ENCODE results near the gene TNK2.

TNK2 gene

GRCh38 chr3:195815169-195815771 is 93.1 kb downstream of the TNK2 start:
- DNase-seq, result no peak

DNA sequence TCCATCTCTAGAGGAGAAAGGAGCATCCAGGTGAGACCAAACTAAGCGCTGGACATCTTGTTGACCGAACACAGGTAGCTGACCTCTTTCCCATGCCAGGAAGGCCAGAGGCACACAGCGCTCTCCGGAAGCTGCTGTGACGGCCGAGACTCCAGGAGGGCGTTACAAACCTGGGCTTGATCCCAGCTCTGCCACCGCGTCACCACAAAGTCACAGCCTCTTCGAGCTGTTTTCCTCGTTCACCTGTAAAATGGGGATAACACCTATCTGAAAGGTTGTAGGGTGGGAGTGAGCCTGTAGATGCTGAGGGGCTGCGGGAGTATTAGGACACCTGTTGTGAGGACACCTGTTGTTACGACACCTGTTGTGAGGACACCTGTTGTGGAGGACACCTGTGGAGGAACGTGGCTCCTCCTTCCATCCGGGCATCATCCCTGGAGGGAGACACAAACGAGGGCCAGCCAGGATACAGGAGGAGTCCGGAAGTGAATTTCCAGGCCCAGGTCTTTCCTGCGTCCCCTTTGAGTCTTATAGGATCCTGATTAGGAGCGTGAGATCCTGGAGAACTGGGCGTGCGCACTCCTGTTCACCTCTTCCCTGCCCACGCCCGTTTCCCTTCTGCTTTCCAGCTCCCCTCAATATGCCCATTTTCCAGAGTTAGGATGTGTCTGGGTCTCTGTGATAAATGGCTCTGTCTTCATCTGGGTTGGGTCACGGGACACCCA is 94.3 kb downstream of the TNK2 start:
- DNase-seq, result no peak

All from NCI-H2107 (cell line).